RWPE1 (cell line): ENCODE measurements around the gene RXRA.

Experiments used
- CTCF ChIA-PET: fragments of 350-600 bp; sonication (Branson Sonifier 250); formaldehyde crosslinking; extraction: SDS; loops from one replicate; lab custom pipeline; 2021; lab: Yijun Ruan, JAX
- POLR2A ChIA-PET: fragments of 400-600 bp; formaldehyde crosslinking; extraction: SDS; loops from one replicate; lab custom pipeline; 2020; ENCODE audit warnings: antibody characterized with exemption; ENCODE audit not compliant: low non-redundant PET; lab: Yijun Ruan, JAX
- DNase-seq: peaks from one replicate; pipeline ENCODE4 v3.0.0; 2012; ENCODE audit warnings: low spot score
- H3K27ac ChIP-seq: fragments of 450-650 bp; 2 replicates; pipeline ENCODE4 v1.5.1; 2017
- CTCF ChIP-seq: fragments of 450-650 bp; conservative IDR thresholded peaks from 2 replicates; pipeline ENCODE4 v1.5.1; 2017; ENCODE audit warnings: low read depth, mild to moderate bottlenecking

The RXRA gene

GRCh38 chr9:134320126-134320867 lies 6.0 kb upstream of the RXRA start:
- no peak overlapping the region for H3K27ac ChIP-seq
- TF ChIP-seq CTCF, result no peak
- DNase-seq, result no peak
- CTCF ChIA-PET, result interaction anchor here (0.6 kb wide), 1 partner anchor 449 kb away, joined by 3 read pairs; no protein-coding TSS in a partner anchor
- POLR2A ChIA-PET, result no interaction called here

GRCh38 chr9:134320868-134321471 lies 5.3 kb upstream of the RXRA start:
- H3K27ac ChIP-seq, result no peak overlapping the region
- CTCF ChIA-PET, result no interaction called here
- POLR2A ChIA-PET, result no interaction called here
- no peak for TF ChIP-seq CTCF
- DNase-seq, result no peak

- ChIA-PET CTCF (interaction anchor here (1.3 kb wide), 1 partner anchor 151 kb away, joined by 4 read pairs; no protein-coding TSS in a partner anchor), POLR2A (no interaction called here)
- TF ChIP-seq CTCF, result no peak
- H3K27ac ChIP-seq, result peak overlapping the region; percentile 99
- DNase-seq, result no peak
These were observed 4.7 kb upstream of the RXRA start for GRCh38 chr9:134321531-134321930.

GRCh38 chr9:134321946-134322741 lies 4.1 kb upstream of the RXRA start:
- no peak for DNase-seq
- H3K27ac ChIP-seq, result peak overlapping the region; percentile 99
- TF ChIP-seq CTCF, result no peak
- ChIA-PET POLR2A (interaction anchor here (0.8 kb wide), 1 partner anchor 44 kb away, joined by 5 read pairs; no protein-coding TSS in a partner anchor), CTCF (interaction anchor here (1.3 kb wide), 1 partner anchor 151 kb away, joined by 4 read pairs; no protein-coding TSS in a partner anchor)

- H3K27ac ChIP-seq, result peak overlapping the region; percentile 99
- ChIA-PET POLR2A (interaction anchor here (0.8 to 0.9 kb wide), 2 partner anchors 44 to 149 kb away, joined by 3 to 5 read pairs; no protein-coding TSS in a partner anchor), CTCF (interaction anchor here (0.5 to 1.3 kb wide), 6 partner anchors 10 to 152 kb away, joined by 3 to 7 read pairs (median 4); no protein-coding TSS in a partner anchor)
- TF ChIP-seq CTCF, result no peak
- DNase-seq, result no peak
These were observed 3.4 kb upstream of the RXRA start for GRCh38 chr9:134322781-134323241.
